HG02588 (cell line): Measurements from ENCODE around the gene SLC30A1.
"Not testable (repeated sequence)": the region's sequence is repeated elsewhere in the genome, so short reads cannot be mapped to it uniquely, and the experiment has no call there.

Experiments used
- ATAC-seq: cut with Tn5 transposase; IDR thresholded peaks from one replicate; pipeline ENCODE4 v1.9.1; 2021; ENCODE audit warnings: mild to moderate bottlenecking, moderate library complexity; ENCODE audit not compliant: unreplicated experiment

SLC30A1 gene

DNA sequence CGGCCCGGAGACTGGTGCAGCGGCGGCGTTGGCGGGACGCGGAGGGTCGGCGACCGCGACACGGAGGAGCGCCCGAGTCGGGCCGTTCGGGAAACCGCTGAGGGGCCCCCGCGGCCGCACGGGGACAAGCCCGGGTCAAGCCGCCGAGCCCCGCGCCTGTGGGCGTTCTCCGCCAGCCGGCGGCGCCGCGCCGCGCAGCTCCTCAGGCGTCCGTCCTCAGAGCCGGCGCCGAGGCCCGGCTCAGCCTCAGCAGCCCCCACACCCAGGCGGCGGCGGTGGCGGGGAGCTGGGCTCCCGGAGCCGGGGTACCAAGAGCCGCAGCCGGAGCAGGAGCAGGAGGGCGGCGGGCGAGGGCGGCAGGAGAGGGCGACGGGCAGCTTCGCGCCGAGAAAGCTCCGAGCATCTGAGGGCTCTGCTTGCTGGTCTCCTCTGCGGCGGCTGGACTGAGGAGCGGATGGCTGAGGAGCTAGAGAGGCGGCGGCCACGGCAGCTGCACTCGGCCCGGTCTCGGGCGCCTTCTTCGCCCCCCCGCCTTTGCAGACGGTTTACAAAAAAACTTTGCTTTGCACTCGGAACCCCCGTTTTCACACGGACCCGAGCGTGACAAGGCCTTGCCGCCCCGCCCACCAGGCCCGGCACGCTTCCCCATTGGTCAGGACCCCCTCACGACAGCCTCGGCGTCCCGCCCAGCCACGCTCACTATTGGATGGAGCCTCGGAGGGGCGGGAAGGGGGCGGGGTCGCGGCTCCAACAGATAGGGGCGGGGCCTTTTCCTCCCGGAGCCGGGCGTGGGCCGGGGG, at the start of gene SLC30A1:
SLC30A1 (minus strand) TSS at position 522 of the 800 bp plus-strand sequence. CDS start 549 bp downstream, outside the sequence.
- ATAC-seq, result peak; percentile 85

- no peak for ATAC-seq
These were observed 49.5 kb upstream of the SLC30A1 start for GRCh38 chr1:211628417-211628816.

GRCh38 chr1:211627259-211627658, 48.3 kb upstream of the SLC30A1 start:
- ATAC-seq, result no peak

GRCh38 chr1:211625866-211626265, 46.9 kb upstream of the SLC30A1 start:
- ATAC-seq, result not testable (repeated sequence)

DNA sequence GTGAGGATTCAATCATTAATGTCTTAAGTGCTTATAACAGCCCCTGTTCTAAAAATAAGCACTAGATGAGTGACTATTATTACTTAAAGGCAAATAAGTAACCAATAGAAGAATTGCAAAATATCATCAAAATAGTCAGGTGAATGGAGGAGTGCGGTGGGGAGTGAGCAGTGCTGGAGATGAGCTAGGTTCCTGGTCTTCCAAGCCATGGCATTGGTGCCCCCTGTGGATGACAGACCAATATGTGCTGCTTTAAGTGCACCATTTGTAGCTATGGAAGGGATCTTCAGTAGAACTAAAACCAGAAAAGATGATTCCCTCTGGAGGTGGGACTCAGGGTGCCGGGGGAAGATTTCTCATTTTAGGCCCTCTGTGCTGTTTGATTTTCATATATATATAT, 46.1 kb upstream of the SLC30A1 start:
- ATAC-seq, result no peak

DNA sequence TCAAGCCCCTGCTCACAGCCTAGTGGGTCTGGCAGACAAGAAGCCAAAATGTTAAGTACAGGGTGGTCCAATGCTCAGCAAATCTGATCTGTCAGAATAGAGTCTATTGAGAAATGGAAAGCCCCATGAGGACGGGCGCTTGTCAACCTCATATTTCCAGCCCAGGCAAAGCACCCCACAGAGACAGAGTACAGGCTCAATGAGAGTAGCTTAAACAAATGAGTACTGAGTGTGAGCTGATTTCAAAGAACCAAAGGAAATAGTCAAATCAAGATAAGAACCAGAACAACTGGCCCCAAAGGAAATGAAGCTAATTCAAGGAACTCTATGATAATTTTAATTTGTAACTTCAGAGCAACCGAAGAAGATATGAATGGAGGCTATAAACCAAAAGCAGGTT, 44.6 kb upstream of the SLC30A1 start:
- no peak for ATAC-seq

DNA sequence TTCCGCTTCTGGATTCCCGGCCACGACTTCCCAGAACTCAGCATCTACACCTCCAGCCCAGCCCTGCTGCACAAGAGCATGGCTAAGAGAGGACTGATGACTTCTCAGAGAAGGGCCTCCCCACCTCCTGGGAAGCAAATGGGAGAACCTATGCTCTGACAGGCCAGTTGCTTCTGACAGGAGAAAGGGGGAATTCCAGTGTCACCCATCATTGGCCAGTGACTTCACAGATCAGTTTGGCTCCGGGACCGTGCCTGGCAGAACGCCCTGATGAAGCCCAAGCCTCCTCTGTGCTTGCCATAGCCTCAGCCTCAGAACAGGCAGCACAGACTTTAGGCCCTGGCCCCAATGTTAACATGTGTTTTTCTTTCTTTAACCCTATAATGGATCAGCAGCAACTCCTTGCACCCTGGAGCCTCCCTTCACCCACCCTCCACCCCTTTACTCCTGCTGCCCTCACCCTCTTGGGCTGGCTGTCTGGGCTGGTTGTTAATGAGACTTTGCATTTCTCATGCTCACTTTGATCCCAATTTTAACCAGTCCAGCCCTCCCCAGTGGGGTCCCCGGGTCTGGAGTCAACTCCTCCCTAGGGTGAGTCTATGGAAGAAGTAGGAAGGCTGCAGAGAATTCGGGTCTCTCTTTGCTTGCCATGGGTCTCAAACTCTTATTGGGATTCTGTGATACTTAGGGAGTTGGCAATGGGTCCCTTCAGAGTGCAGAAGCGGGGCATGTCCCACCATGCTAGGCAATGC, 42.7 kb upstream of the SLC30A1 start:
- no peak for ATAC-seq

DNA sequence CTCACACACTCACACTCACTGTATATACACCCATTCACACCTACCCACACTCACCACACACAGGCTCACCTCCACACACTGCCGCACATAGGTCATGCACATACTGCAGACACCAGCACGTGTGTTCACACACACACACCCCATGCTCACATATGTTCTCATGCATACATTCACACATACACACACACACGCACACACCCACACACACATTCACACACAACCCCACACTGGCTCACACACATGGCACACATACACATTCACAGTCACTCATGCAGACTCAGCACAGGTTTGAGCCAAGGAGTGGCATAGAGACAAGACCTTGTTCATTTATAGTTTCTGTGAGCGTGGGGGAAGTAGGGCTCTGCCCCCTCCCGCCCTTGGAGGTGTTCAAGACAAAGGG, 41.1 kb upstream of the SLC30A1 start:
- no peak for ATAC-seq

GRCh38 chr1:211619033-211619996, 40.4 kb upstream of the SLC30A1 start:
- no peak for ATAC-seq

DNA sequence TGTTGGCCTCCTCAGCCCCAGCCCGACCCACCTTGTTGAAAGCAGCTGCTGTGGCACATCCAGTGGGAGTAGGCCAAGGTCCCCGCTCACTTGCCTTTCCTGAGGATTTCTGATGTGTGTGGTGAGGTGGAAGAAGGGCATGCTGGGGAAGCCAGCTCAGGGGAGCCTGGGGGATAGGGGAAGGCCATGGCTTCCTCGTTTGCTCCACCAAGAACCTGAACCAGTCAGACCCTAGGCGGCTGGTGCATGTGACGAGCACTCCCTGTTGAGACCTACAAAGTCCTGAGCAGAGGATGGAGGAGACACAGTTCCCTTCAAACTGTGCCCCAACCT, 38.0 kb upstream of the SLC30A1 start:
- no peak for ATAC-seq

DNA sequence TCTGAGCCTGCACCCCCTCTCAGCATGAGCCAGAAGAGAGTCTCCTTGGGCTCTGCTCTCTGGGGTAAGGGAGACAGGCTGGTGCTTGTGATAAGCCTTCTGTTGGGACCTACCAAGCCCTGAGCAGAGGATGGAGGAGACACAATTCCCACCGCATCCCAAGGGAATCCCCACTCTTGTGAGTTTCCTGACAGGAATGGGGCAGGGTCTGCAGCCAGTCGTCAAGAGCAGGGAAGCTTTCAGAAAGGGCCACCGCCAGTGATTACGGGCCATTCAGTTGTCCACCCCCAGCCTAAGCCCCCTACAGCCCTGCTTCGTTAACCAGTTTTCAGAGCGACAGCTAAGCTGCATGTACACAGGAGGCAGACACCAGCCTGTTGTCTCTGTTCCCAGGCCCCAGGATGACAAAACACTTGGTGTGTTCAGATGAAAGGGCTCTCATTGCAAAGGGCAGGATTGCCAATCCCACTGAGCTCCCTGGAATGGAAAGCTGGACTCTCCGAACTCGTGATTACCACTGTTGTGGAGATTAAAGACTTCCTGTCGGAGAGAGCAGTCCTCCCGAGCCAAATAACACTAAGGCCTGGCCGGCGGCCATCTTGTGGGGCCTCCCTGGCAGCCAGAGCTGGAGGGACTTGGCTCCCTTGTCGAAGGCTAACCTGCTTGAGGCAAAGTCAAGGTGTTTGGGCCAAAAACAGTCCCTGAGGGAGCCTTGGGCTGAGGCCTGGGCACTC, 37.4 kb upstream of the SLC30A1 start:
- no peak for ATAC-seq

- no peak for ATAC-seq
These were observed 35.7 kb upstream of the SLC30A1 start for GRCh38 chr1:211614615-211615014.

DNA sequence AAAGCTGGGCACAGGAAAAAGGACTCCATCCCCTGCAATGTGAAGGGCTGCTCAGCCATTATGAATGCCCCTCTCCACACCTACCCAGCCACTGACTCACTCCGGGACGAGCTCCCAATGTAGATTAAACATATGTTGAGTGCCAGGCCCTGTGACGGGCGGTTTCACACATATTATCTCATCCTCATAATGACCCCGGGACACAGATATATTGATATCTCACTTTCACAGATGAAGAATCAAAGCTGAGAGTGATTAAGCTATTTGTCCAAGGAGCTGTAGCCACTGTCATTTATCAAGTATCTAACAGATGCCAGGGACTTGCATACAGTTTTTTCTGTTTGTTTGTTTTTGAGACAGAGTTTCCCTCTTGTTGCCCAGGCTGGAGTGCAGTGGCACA, 35.0 kb upstream of the SLC30A1 start:
- no peak for ATAC-seq

- ATAC-seq, result no peak
These were observed 34.4 kb upstream of the SLC30A1 start for GRCh38 chr1:211613108-211613947.

DNA sequence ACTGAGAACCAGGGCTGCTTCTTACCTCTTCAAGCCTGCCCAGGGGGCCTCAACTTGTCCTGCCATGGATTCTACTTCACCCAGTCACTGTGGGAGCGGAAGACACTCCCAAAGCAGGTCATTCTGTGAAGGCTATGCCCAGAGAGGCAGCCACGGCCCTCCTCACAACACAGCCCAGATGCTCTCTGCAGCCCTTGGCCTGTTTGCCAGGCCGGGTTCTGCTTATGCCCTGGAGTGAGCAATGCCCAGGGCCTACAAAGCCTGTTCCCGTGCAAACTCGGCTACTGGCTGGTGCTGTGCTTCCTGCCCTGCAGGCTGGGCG, 33.8 kb upstream of the SLC30A1 start:
- no peak for ATAC-seq

DNA sequence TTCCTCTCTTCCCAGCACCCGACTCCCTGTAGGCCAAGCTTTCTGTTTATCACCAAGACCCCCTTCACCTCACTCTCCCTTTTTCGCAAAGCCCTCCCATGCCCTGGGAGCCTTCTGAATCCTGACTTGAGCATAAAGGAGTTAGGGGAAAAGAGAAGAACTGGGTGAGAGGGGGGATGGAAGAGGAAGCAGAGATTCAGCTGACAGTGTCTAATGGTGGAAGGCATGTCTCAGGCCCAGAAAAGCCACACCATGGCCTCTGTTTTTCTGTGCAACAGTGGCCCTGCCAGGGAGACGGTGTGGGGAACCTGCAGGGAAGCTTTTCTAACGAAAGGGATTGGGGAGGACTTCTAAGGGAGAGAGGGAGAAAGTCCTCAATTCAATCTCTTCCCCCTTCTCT, 32.9 kb upstream of the SLC30A1 start:
- ATAC-seq, result no peak

GRCh38 chr1:211610779-211611556, 32.0 kb upstream of the SLC30A1 start:
- ATAC-seq, result no peak

- no peak for ATAC-seq
These were observed 30.4 kb upstream of the SLC30A1 start for GRCh38 chr1:211609120-211610024.
